T-helper 22 cell (primary cell): ENCODE data around the gene GID8.
"Not testable (repeated sequence)": the region's sequence is repeated elsewhere in the genome, so short reads cannot be mapped to it uniquely, and the experiment has no call there.

Experiments
- DNase-seq: peaks from one replicate; pipeline ENCODE4 v3.0.0-alpha.2; 2020; ENCODE audit warnings: low read depth

GID8 gene

DNA sequence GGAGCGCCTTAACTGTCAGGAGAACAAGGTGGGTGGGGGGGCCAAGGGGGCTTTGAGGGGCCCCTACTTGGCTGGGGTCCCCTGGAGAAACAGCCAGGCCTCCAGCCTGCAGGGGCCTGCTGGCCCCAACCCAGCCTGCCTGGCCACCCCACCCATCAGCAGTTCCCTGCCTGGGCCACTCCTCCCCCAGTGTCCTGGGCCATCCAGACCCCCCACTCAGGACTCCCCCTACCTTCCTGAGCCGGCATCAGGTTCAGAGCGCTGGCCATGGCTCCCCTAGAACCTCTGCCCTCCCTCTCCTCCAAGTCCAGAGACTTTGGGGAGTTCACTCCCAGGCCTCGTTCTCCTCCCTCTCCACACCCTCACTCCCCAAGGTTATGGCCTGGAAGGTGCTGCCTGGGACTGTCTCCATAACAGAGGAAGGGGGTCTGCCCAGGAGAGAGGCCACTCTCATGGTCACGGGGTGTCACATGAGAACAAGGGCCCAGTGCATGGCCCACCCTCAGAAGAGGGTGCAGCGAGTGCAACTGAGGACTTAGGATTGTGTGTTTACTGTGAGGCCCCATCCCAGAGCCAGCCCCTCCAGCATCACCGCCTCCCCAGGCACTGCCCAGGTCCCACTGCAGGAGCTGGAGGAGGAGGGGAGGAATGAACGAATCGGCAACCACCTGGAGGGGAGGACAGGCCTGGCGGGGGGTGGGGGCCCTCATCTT is 20.6 kb downstream of the GID8 start:
- DNase-seq, result no peak

GRCh38 chr20:62959101-62959971 is 21.4 kb downstream of the GID8 start:
- DNase-seq, result no peak

GRCh38 chr20:62959998-62960436 is 22.1 kb downstream of the GID8 start:
- no peak for DNase-seq

DNA sequence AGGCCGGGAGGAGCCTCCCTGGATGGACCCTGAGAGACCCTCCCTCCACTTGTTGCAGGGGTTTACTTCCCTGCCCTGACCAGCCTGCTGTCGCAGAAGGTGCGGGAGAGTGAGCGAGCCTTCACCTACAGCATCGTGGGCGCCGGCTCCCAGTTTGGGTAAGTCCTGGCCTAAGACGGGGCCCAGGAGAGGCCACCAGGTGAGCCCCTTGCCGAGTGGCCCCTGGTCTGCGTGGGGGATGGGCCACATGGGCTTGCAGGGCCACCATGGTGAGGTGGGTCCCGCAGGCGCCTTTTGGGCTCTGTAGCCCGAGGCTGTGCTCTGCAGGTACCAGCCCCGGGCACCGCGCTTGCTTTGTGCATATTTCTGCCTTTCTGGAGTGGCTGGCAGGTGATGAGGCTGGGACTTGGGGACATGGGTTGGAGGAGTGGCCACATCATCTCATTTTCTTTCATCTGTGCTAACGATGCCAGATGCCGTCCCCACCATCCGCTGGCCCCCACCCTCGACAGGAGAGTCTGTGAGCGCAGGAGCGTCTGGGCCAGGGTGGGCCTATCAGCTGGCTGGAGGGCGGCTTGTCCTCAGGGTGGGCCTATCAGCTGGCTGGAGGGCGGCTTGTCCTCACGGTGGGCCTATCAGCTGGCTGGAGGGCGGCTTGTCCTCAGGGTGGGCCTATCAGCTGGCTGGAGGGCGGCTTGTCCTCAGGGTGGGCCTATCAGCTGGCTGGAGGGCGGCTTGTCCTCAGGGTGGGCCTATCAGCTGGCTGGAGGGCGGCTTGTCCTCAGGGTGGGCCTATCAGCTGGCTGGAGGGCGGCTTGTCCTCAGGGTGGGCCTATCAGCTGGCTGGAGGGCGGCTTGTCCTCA is 22.7 kb downstream of the GID8 start:
- DNase-seq, result not testable (repeated sequence)

DNA sequence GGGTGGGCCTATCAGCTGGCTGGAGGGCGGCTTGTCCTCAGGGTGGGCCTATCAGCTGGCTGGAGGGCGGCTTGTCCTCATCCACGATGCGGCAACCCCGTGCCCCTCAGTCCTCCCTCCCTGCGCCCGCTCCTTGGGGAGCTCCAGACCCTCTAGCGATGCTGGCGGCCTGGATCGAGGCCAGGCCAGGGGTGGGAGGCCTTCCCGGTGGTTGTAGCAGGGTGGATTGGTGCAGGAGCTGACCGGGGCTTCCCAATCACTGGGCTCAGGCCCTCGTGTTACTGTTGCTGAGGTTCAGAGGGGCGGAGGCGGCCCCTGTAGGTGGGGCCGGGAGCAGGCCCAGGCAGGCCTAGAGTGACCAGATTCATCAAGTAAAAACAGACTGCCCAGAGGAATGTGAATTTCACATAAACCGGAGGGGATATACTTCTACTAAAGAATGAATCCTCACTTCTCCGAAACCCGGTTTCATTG is 23.4 kb downstream of the GID8 start:
- DNase-seq, result no peak

DNA sequence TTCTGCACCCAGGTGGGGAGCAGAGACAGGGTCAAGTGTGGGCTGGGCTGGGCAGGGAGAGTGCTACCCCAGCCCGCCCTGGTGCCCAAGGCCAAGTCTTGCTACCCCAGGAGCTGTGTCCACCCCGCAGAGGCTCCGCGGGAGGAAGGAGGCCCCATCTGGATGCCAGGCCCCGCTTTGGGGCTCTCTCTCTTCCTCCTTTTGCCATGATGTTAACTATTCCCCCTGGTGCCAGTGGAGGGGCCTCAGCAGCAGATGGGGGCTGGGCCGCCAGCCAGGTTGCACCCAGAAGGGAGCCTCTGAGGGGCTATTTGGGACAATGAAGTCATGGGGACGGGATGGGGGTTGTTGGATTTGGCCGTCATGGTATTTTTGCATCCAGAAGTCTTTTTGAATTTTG is 23.9 kb downstream of the GID8 start:
- DNase-seq, result no peak

GRCh38 chr20:62962221-62962879 is 24.4 kb downstream of the GID8 start:
- no peak for DNase-seq

DNA sequence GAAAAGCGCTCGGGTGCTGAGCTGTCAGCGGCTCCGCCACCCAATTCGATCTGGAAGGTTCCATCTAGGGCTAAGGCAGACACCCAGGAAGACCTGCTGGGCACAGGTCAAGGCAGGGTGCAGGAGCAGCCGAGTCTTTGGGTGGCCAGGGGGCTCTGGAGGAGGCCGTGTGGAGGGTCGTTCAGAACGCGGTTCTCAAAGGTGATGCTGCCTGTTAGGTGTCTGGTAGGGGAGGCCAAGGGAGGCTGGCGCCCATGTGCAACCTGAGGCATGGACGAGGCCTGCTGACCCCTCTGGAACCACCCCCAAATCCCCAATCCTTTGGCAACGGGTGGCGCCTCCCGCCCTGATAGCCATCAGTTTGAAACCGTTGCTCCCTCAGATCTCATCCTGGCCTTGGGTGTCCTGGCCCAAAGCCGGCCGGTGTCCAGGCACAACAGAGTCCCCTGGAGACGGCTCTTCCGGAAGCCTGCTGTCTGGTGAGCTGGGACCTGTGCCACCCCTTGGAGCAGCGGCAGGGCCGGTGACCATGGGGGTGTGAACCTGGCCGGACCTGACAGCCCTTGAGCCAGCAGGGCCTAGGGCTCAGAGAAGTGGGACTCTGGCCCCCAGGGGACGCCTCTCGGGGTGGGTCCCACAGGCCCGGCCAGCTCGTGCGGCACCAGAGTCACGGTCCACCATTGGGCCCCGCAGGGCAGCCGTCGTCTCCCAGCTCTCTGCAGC is 25.1 kb downstream of the GID8 start:
- no peak for DNase-seq

GRCh38 chr20:62963614-62964397 is 25.9 kb downstream of the GID8 start:
- no peak for DNase-seq

- DNase-seq, result no peak
Measured at GRCh38 chr20:62964700-62965099, 26.8 kb downstream of the GID8 start.

DNA sequence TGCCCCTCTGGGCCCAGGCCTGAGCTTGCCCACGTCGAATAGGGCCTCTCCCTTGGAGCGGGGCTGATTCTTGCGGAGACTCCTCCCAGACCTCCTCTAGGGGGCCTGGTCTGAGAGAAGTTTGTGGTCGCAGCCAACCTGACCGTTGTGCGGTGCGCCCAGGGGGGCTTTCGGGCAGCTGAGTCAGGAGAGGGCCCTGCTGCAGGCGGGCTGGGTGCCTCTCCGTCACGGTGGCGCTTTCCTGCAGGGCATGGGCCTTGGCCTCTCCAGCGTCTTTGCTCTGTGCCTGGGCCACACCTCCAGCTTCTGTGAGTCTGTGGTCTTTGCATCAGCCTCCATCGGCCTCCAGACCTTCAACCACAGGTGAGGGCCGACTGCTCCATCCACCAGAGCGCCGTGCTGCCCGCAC is 27.4 kb downstream of the GID8 start:
- DNase-seq, result no peak

GRCh38 chr20:62966212-62967148 is 28.5 kb downstream of the GID8 start:
- no peak for DNase-seq

GRCh38 chr20:62967149-62967501 is 29.2 kb downstream of the GID8 start:
- no peak for DNase-seq

DNA sequence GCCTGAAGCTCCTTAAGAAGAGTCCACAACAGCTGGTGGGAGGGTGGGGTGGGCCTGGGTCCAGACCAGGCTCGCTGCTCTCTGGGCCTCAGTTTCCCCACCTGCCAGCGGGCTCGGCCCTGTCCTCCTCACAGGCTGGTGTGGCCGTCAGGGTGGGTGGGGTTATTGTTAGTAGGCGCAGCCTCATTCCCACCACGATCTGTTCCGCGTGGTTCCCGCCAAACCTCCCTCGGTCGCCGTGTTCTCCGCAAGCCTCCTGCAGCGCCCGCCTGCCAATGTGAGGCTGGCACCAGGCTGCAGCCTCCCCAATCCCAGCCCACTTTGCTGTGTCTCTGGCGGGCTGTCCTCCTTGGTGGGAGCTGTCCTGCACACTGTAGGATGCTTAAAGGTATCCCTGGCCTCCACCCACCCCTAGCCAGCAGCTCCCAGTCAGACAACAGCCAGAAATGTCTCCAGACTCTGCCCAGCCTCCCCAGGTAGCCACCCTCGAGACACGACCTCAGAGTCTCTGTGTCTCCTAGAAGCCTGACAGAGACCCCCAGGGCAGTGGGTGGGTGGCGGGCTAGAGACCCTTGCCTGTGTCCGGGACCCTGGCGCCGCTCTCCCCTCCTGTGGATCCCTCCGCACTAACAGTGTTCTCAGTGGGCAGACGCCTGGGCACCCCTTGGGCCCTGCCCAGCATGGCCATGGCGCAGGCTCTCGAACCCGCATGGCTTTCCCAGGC is 29.8 kb downstream of the GID8 start:
- no peak for DNase-seq

DNA sequence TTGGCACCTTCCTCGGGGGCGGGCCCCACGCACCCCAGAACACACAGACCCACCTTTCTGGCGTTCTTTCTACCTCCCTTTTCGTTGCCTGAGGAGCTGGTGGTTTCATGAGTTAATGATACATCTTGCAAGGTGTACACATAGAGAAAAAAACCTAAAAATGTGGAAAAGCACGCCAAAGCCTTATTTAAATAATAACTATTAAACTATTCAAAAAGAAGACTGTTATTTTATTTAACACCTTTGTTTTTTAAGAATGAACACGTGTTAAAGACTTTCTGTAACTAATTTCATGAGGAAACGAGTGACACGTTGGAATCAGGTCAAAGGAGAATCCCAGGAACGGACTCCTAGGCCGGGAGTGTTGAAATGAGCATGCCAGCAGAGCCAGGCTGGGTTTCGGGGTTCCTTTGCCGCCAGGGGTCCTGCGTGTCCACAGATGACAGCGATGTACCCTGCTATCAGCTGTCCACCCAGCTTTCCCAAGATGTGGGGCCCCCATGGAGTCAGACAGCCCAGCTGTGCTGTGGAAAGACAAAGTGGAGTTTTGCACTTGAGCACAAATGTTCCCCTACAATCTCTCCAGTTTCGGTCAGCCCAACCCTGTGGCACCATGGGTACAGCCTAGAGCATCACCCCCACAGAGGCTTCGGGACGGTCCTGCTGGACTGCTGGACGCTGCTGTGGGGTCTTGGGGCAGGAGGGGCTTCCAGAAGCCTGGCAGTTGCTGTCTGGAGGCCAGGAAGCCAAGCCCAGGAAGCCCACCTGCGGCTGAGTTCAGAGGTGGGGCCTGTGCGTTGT is 30.6 kb downstream of the GID8 start:
- DNase-seq, result no peak

DNA sequence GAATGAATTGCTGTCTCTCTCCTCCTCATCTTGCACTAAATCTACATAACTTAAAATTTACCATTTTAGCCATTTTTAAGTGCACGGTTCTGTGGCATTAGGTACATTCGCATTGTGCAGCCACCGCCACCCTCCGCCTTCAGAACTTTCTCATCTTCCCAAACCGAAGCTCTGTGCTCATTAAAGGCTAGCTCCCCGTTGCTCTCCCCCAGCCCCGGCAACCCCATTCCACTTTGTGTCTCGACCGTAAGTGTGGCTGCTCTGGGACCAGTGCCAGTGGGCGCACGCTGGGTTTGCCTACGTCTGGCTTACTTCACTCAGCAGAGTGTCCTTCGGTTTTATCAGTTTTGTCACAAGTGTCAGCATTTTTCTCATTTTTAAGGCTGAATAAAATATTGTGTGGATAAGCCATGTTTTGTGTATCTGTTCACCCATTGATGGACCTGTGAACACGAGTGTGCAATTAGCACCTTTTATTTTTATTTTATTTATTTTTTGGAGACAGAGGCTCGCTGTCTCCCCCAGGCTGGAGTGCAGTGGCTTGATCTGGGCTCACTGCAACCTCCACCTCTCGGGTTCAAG is 31.3 kb downstream of the GID8 start:
- no peak for DNase-seq

GRCh38 chr20:62969939-62970306 is 32.0 kb downstream of the GID8 start:
- no peak for DNase-seq
